DMS153 treated with DMSO at 0.1 percent for 48 hours (cell line): ENCODE results near the gene NUP98.
"Not testable (repeated sequence)": the region's sequence is repeated elsewhere in the genome, so short reads cannot be mapped to it uniquely, and the experiment has no call there.

ENCODE experiments used
- DNase-seq: peaks from one replicate; lab custom pipeline; 2025; ENCODE audit not compliant: unreplicated experiment; lab: John Stamatoyannopoulos, UW

NUP98 gene

DNA sequence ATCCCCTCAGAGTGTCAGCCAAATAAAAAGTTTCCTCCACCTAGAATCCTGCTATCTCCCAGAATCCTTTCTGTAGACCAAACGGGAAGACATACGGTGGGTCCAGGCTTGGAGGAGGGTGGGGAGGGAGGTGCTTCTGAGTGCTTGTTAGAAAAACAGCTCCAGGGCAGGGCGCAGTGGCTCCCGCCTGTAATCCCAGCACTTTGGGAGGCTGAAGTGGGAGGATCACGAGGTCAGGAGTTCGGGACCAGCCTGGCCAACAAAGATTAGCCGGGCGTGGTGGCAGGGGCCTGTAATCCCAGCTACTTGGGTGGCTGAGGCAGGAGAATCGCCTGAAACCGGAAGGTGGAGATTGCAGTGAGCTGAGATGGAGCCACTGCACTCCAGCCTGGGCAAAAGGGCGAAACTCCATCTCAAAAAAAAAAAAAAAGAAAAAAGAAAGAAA lies 154.2 kb downstream of the NUP98 start:
- DNase-seq: not testable (repeated sequence)

DNA sequence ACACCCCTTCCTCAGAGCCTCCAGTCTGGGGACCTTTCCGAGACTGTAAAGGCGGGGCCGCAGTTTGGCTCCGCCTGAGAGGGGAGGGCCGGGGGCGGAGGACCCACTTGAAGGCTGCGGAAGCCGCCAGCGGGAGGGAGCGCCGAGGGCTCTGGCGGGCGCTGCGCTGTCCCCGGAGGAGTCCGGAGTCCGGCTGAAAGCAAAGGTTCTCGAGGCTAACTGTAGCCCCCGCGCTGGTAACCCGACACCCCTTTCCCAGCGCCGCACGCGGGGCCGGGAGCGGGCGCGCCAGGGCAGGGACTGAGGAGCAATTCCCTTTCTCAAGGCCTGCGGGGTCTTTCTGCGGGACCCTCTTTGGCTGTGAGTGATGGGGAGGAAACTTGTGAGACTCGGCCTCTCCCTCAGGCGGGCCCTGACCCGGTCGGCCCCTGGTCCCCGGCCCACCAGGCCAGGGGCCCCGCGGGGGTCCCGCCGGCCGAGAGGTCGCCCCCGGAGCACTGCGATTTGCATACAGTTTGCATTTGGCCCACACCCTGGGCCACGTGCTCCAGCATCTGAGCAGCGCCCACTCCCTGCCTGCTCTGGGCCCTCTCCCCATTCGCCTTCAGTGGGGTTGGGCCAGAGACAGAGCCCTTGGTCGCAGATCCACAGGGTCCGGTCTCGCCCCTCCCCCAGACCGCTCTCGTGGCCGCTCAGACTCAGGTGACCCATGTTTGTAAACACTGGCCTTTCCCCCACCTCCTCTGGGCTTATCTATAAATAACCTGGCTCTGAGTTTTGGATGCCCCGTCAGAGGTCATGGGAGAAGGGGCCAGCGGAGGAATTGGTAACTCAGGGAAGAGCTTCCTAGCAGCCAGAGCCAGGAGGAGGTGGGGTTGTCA lies 155.0 kb downstream of the NUP98 start:
- DNase-seq: peak; percentile 68

DNA sequence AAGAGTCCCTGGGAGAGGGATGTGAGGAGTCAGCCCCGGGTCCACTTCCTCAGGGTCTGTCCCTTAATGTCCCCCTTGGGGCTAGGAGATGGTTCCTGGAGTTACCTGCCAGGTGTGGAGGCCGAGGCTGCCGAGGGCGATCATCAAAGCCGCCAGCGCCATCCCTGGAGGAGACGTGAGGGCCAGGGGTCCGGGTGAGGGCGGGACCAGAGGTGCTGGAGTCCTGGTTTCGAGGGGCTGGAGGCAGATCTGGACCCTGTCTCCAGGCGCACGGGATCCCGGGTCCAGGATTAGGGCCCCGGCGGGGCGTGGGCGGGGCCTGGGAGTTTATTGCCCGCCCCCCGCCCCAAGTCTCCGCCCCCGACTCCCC lies 155.7 kb downstream of the NUP98 start, which contains the start of gene ART5:
Gene ART5, minus strand, starts transcription at position 292 of the 370 bp plus-strand sequence. Its CDS starts 130 bp downstream, at position 162.
- DNase-seq: no peak

DNA sequence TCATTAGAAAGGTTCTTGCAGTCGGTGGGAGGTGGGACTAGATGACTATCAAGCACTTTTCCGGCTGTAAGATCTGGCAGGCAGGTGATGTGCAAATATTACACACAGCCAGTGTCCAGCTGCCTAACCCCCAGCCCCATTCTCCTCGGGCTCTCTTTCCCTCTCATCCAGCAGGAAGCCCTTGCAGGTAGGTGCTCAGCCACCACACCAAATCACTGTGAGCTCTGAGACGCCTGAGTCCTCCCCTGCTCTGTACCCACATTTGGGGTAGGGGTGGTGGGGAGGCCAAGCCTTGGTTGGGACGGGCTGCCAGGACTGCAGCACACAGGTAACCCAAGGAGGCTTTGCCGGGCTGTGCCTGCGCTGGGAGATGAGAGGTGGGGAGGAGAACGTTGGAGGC lies 156.2 kb downstream of the NUP98 start:
- no peak for DNase-seq

DNA sequence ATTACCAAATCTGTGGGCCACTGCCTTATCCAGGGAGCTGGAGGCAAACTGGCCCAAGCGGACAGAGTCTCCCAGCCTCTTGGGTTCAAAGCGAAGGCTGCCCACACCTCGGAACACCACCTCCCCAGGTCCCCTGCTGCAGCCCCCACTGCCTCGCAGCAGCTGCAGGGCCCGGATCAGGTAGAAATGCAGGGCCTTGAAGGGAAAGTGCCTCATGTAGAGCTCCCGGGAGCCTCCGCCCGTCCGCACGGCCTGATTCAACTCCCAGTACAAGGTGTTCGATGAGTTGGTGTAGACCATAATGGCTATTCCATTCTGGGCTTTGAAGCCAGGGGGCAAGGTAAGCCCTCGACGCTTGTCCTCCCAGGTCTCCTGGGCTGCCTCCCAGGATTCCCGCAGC lies 157.5 kb downstream of the NUP98 start:
- DNase-seq: no peak

DNA sequence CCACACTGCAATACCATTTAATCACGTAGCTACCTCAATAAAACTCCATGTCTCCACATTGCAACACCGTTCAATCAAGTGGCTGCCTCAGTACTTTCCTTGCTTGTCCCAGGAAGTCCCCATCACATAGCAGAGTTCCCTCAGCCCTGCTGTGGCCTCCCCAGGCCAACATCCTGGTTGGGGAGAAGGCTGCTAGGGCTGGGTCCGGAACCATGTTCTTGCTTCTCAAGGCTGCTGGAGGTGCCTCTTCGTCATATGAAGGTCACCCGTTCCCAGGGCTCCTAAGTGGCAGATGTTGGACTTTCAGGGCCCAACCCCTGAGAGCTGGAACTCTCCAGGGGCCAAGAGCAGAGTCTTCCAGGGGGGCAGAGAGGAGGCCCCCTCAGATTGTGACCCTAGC lies 158.8 kb downstream of the NUP98 start:
- no peak for DNase-seq

DNA sequence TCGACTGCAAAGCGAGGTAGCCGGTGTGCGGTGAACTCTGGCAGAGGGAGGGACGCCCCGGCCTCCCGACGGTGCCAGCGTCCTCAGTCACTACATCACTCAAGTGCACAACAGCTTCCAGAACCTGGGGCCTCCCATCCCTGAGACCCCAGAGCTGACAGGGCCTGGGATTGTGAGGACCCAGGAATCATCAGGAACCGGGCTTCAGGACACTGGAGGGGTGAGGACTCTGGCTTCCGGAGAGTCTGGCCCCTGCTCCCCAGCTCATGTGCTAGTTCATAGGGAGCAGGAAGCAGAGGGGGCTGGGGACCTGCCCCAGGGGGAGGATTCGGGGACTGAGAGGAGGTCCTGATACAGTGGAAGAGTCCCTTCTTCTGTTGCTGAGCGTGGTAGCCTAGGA lies 160.2 kb downstream of the NUP98 start:
- DNase-seq: no peak

DNA sequence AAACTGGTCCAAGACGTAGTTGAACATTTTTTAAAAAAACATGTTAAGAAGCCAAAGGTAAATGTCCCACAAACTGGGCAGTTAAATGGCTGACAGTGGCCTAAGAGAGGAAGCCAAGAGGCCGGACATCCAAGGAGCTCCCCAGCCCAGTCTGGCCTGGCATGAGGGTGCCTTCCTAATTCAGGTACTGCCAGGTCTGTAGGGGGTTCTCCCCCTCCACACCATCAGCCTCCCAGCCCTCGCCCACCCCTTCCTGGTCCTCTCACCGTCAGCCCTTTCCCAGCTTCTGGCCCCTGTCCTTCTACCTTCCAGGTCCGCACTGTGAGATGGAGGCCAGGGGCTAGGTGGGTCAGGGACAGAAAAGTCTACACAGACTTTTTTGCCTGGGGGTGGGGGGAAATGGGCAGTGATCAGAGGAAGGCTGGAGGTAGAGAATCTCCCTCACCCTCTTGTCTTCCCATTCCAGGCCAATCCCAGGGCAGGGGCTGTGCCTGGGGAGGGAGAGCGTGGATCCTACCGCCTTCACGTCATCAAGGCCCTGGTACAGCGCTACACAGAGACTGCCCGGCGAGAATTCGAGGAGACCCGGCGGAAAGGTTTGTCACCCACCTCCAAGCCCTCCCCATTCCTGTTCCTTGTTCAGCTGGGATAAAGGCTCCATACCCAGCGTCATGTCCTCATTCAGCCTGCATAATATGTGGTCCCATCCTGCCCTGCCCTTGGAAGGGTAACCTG lies 161.5 kb downstream of the NUP98 start:
- no peak for DNase-seq

DNA sequence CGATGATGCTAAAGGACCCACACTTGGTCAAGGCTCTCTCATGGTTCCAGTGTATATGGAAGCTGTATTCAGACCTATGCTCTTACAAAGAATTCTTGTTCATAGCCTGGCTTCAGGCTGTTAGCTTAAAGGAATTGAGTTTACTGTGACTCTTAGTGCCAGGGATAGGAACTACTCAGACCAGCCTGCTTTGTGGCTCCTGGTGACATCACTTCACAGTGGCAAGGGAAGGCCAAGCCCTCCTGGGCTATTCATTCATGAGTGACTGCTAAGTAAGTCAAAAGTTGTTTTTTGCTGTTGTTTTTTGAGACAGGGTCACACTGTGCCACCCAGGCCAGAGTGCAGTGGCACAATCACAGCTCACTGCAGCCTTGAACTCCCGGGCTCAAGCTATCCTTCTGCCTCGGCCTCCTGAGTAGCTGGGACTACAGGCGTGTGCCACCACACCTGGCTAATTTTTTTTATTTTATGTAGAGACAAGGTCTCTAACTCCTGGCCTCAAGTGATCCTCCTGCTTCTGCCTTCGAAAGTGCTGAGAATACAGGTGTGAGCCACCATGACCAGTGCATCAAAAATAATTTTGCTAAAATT lies 165.2 kb downstream of the NUP98 start:
- DNase-seq: no peak

DNA sequence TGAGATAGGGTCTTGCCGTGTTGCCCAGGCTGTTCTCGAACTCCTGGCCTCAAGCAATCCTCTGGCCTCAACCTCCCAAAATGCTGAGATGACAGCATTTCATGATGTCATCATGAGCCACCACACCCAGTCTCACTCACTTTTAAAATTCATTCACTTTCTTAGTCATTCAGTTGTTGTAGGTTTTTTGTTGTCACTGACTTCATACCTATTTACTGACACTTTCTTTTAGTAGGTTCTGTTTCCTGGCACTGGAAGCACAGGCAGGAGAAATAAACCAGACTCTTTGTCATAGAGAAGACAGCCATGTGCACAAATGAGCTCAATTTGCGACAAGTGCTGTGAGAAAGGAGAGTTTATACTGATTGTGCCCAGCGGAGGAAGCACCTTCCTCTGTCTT lies 166.0 kb downstream of the NUP98 start:
- DNase-seq: no peak

DNA sequence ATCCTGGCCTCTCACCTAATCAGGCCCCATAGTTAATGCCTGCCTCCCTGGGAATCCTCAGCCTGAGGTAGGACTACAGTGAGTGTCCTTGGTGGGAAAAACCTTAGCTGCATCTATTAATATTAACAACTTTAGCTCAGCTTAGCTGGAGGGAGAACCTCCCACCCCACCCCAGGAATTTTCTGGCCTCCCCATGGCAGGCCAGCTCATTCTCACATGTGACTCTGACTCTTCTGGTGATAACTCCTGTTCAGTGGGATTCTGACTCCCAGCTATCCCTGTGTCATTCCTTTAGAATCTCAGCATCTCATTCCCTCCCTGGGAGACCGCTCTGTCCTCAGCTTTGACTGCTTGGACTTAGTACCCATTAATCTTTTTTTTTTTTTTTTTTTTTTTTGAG lies 170.1 kb downstream of the NUP98 start:
- no peak for DNase-seq

DNA sequence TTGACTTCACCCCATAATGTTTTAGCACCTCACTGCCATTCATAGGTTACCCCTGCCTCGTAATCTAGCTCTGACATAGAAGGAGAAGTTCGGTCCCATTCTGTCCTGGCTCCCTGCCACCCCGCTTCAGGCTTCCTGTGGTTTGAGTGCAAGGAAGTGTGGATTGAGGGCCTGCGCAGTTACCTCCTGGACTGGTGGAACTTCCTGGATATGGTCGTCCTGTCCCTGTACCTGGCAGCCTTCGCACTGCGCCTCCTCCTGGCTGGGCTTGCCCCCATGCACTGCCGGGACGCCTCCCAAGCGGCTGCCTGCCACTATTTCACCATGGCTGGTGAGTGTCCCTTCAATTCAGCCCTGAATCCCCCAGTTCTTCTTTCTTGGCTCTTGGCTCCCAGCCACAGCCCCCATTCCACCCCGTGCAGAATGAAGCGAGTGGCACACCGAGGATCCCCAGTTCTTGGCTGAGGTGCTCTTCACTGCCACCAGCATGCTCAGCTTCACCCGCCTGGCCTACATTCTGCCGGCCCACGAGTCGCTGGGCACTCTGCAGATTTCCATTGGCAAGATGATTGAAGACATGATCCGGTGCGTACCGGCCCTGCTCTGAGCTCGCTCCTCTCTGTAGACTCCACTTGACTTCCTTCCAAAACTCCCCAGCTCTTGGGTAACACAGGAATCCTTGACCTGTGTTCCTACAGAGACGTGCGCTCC lies 170.9 kb downstream of the NUP98 start:
- DNase-seq: no peak
